Measurements from ENCODE around the gene ARHGAP25. TPM values are rescaled to one million over a fixed set of nuclear protein-coding genes. Genes with fewer than 3 reads are reported as not detected.

The ARHGAP25 gene
- total and polyA plus RNA-seq, 2 of the 4 experiments (the other 2 are of a cell fraction) = 0.29 to 0.36 TPM

DNA sequence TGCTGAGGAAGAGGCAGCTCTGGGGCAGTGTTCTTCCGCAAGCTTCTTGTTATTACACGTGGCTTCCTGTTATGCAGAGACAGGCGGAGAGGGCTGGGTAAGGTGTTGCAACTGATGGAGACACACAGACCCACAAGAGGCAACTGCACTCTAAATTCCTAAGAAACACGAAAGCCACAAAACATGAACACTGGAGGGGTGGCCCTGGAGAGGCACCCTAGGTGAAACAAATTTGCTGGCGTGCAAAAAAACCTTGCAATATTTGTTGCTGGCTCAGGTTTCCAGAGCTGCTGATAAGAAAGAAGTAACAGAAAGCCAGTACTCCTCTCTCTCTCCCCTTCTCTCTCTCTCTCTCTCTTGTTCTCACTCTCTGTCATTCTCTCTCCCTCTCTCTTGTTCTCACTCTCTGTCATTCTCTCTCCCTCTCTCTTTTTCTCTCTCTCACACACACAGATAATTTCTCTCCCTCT lies 31.8 kb downstream of the ARHGAP25 start:
- no TSS peak for BruUV-seq (replicated peaks)
- peak; percentile 73 for DNase-seq
- Histone ChIP-seq H2BK15ac (ENCODE audit: low read depth, low read length) (peak overlapping the region; percentile 13; the same call in 1 of the 3 replicates), H3K4me2 (ENCODE audit: low read depth, low read length) (no peak overlapping the region), H3K4me1 (ENCODE audit: control insufficient read depth, insufficient read depth, low read length) (peaks cover 37% of the 10 kb centered on the region), H4K8ac (ENCODE audit: low read depth in 2 of 2, low read length in 2 of 2) (peak overlapping the region in 1 of 2 experiments; percentile 73; a peak in 2 of 4 replicates), H3K14ac (replicated peaks; ENCODE audit: low read depth, low read length) (peak overlapping the region; percentile 24; the same call in 1 of the 2 replicates), H3K9ac (ENCODE audit: low read depth, low read length) (no peak overlapping the region), H3K23ac (ENCODE audit: low read depth, low read length) (no peak overlapping the region), H3K4me3 (ENCODE audit: insufficient read depth, low read depth, low read length) (no peak overlapping the region), H2BK5ac (ENCODE audit: low read depth, low read length, poor library complexity, severe bottlenecking) (peak overlapping the region; percentile 70), H2BK120ac (ENCODE audit: low read depth, low read length) (peak overlapping the region; percentile 43), H3K79me1 (ENCODE audit: low read depth in 1 of 2, low read length in 2 of 2) (no peaks in the 10 kb centered on the region), H3K9me1 (ENCODE audit: insufficient read depth, low read length) (peaks cover 18% of the 10 kb centered on the region), H2BK20ac (ENCODE audit: low read depth, low read length) (peak overlapping the region; percentile 59; the same call in 1 of the 2 replicates), H4K91ac (ENCODE audit: insufficient read depth, low read depth, low read length) (peak overlapping the region; percentile 65; the same call in 1 of the 2 replicates), H3K9me3 (ENCODE audit: control insufficient read depth, insufficient read depth, low read length) (no peaks in the 10 kb centered on the region), H3K4ac (ENCODE audit: low read depth, low read length) (peak overlapping the region; percentile 49; the same call in 1 of the 2 replicates), H4K20me1 (ENCODE audit: insufficient read depth, low read length) (no peaks in the 10 kb centered on the region), H3K36me3 (ENCODE audit: control insufficient read depth, insufficient read depth, low read length) (no peaks in the 10 kb centered on the region), H2AFZ (replicated peaks; ENCODE audit: low read length, poor library complexity) (peak overlapping the region; percentile 4), H2AK5ac (ENCODE audit: low read depth, low read length) (no peak overlapping the region), H3K56ac (ENCODE audit: extremely low read depth, insufficient read depth, low read length) (peak overlapping the region; percentile 12; the same call in 1 of the 2 replicates), H4K5ac (ENCODE audit: low read depth, low read length) (no peak overlapping the region), H3K18ac (ENCODE audit: low read depth, low read length) (no peak overlapping the region), H2AK9ac (replicated peaks; ENCODE audit: low read depth, low read length, poor library complexity) (no peak overlapping the region), H3K27me3 (ENCODE audit: control insufficient read depth, insufficient read depth, low read length) (no peaks in the 10 kb centered on the region), H3K27ac (ENCODE audit: insufficient read depth, low read length) (peak overlapping the region; percentile 11; the same call in 1 of the 2 replicates)
- peak; percentile 78 for TF ChIP-seq CEBPB (IDR thresholded peaks at IDR 0.05; ENCODE audit: low read depth, low read length)
- no peak for TF ChIP-seq MAZ (IDR thresholded peaks at IDR 0.05; ENCODE audit: borderline replicate concordance, low read depth, low read length)
- TF ChIP-seq MXI1 (IDR thresholded peaks at IDR 0.05; ENCODE audit: borderline replicate concordance, low read depth, low read length) = peak; percentile 31; the same call in 1 of the 2 replicates
- no peak for TF ChIP-seq BHLHE40 (IDR thresholded peaks at IDR 0.05; ENCODE audit: low read depth, low read length)
- peak; percentile 53 for ATAC-seq (ENCODE audit: low read depth)
- ChIA-PET CTCF (interaction anchor here (1.1 to 1.2 kb wide), 2 partner anchors 15 to 145 kb away, joined by 3 read pairs; no protein-coding TSS in a partner anchor), POLR2A (ENCODE audit: unreplicated experiment) (no interaction called here)
- WGBS, 2 experiments (ENCODE audit: extremely low coverage in 2 of 2, insufficient read length in 1 of 2) = 83% methylated on average over 1 of the region's 5 CpGs; no CpG with 5 or more reads in 1 of the 2 experiments
- in situ Hi-C loops (cut with MboI; ENCODE audit: low sequenced_read_pairs) (no loop called here), dilution Hi-C loops (cut with HindIII; ENCODE audit: low sequenced_read_pairs, unreplicated experiment) (no loop called here), intact Hi-C loops (cut with micrococcal nuclease) (loop anchor here (5.0 kb wide), 1 partner anchor 41 kb away; no protein-coding TSS in a partner anchor)
